KMS-11 (cell line): ENCODE measurements around the gene TAS2R60.

ENCODE experiments used
- H2AFZ ChIP-seq: fragments of 200-600 bp; sonication (generic); 2 replicates; pipeline ENCODE4 v1.6.1; 2016; ENCODE audit warnings: antibody characterized with exemption, mixed run types, low read depth
- H3K27ac ChIP-seq: fragments of 200-600 bp; sonication (generic); 2 replicates; pipeline ENCODE4 v1.6.1; 2016; ENCODE audit warnings: mild to moderate bottlenecking, mixed run types
- H3K27me3 ChIP-seq: fragments of 200-600 bp; sonication (generic); 2 replicates; pipeline ENCODE4 v1.6.1; 2017; ENCODE audit warnings: mild to moderate bottlenecking, low read depth, mixed run types, moderate library complexity; ENCODE audit not compliant: insufficient read depth
- H3K36me3 ChIP-seq: fragments of 200-600 bp; sonication (generic); 2 replicates; pipeline ENCODE4 v1.6.1; 2017; ENCODE audit warnings: mild to moderate bottlenecking, mixed run types; ENCODE audit not compliant: insufficient read depth
- H3K4me1 ChIP-seq: fragments of 200-600 bp; sonication (generic); 2 replicates; pipeline ENCODE4 v1.6.1; 2016; ENCODE audit warnings: mild to moderate bottlenecking, low read depth, mixed run types; ENCODE audit not compliant: poor library complexity, severe bottlenecking
- H3K4me2 ChIP-seq: fragments of 200-600 bp; sonication (generic); 2 replicates; pipeline ENCODE4 v1.7.0; 2016; ENCODE audit warnings: mild to moderate bottlenecking, mixed run types
- H3K4me3 ChIP-seq: fragments of 200-600 bp; sonication (generic); IDR thresholded peaks from 2 replicates; pipeline ENCODE4 v1.6.1; 2017; ENCODE audit warnings: low read depth, low read length, mixed read lengths; ENCODE audit not compliant: insufficient read depth
- H3K79me2 ChIP-seq: fragments of 200-600 bp; sonication (generic); 2 replicates; pipeline ENCODE4 v1.6.1; 2016; ENCODE audit warnings: low read depth, mixed run types; ENCODE audit not compliant: insufficient read depth
- H3K9ac ChIP-seq: fragments of 200-600 bp; sonication (generic); 2 replicates; pipeline ENCODE4 v1.6.1; 2016; ENCODE audit warnings: mild to moderate bottlenecking, mixed run types
- H4K20me1 ChIP-seq: fragments of 200-600 bp; sonication (generic); 2 replicates; pipeline ENCODE4 v1.6.1; 2016; ENCODE audit warnings: mild to moderate bottlenecking, mixed run types; ENCODE audit not compliant: insufficient read depth
- TF ChIP-seq, protein P1 (sequence below): fragments of 200-600 bp; sonication (generic); conservative IDR thresholded peaks from 2 replicates; pipeline ENCODE4 v1.6.1; 2017; ENCODE audit warnings: low read depth, mild to moderate bottlenecking, antibody characterized with exemption, low read length, moderate library complexity, mixed read lengths

Gene TAS2R60

GRCh38 chr7:143396182-143396581 lies 47.1 kb upstream of the TAS2R60 start:
- TF ChIP-seq, protein P1, sequence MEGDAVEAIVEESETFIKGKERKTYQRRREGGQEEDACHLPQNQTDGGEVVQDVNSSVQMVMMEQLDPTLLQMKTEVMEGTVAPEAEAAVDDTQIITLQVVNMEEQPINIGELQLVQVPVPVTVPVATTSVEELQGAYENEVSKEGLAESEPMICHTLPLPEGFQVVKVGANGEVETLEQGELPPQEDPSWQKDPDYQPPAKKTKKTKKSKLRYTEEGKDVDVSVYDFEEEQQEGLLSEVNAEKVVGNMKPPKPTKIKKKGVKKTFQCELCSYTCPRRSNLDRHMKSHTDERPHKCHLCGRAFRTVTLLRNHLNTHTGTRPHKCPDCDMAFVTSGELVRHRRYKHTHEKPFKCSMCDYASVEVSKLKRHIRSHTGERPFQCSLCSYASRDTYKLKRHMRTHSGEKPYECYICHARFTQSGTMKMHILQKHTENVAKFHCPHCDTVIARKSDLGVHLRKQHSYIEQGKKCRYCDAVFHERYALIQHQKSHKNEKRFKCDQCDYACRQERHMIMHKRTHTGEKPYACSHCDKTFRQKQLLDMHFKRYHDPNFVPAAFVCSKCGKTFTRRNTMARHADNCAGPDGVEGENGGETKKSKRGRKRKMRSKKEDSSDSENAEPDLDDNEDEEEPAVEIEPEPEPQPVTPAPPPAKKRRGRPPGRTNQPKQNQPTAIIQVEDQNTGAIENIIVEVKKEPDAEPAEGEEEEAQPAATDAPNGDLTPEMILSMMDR, result no peak
- Histone ChIP-seq H3K36me3 (no peaks in the 10 kb centered on the region), H3K4me3 (no peak overlapping the region), H3K79me2 (no peaks in the 10 kb centered on the region), H3K9ac (no peak overlapping the region), H3K27ac (no peak overlapping the region), H4K20me1 (no peaks in the 10 kb centered on the region), H3K27me3 (no peaks in the 10 kb centered on the region), H3K4me1 (no peaks in the 10 kb centered on the region), H2AFZ (no peak overlapping the region), H3K4me2 (no peak overlapping the region)

GRCh38 chr7:143396625-143397556 lies 46.4 kb upstream of the TAS2R60 start:
- H3K4me1 ChIP-seq, result no peaks in the 10 kb centered on the region
- no peak overlapping the region for H3K4me3 ChIP-seq
- no peaks in the 10 kb centered on the region for H3K79me2 ChIP-seq
- H3K27me3 ChIP-seq, result no peaks in the 10 kb centered on the region
- H2AFZ ChIP-seq, result no peak overlapping the region
- no peaks in the 10 kb centered on the region for H3K36me3 ChIP-seq
- H4K20me1 ChIP-seq, result no peaks in the 10 kb centered on the region
- no peak overlapping the region for H3K9ac ChIP-seq
- TF ChIP-seq, protein P1, result no peak
- no peak overlapping the region for H3K4me2 ChIP-seq
- no peak overlapping the region for H3K27ac ChIP-seq

- TF ChIP-seq, protein P1, result no peak
- Histone ChIP-seq H3K27ac (no peak overlapping the region), H3K27me3 (no peaks in the 10 kb centered on the region), H2AFZ (no peak overlapping the region), H3K4me3 (no peak overlapping the region), H3K9ac (no peak overlapping the region), H3K36me3 (no peaks in the 10 kb centered on the region), H3K4me1 (no peaks in the 10 kb centered on the region), H4K20me1 (no peaks in the 10 kb centered on the region), H3K4me2 (no peak overlapping the region), H3K79me2 (no peaks in the 10 kb centered on the region)
Measured at GRCh38 chr7:143397710-143398530, 45.3 kb upstream of the TAS2R60 start.

GRCh38 chr7:143398616-143399015 lies 44.6 kb upstream of the TAS2R60 start:
- TF ChIP-seq, protein P1, result no peak
- no peaks in the 10 kb centered on the region for H3K27me3 ChIP-seq
- no peak overlapping the region for H3K4me2 ChIP-seq
- H3K9ac ChIP-seq, result no peak overlapping the region
- no peak overlapping the region for H3K4me3 ChIP-seq
- H3K4me1 ChIP-seq, result no peaks in the 10 kb centered on the region
- H3K36me3 ChIP-seq, result no peaks in the 10 kb centered on the region
- no peak overlapping the region for H3K27ac ChIP-seq
- H3K79me2 ChIP-seq, result no peaks in the 10 kb centered on the region
- no peaks in the 10 kb centered on the region for H4K20me1 ChIP-seq
- no peak overlapping the region for H2AFZ ChIP-seq
